ENCODE measurements around the gene GIPR. TPM values are rescaled to one million over a fixed set of nuclear protein-coding genes. Genes with fewer than 3 reads are reported as not detected.

Gene GIPR
- total RNA-seq, 1 donor from 2014 or later = not detected

DNA sequence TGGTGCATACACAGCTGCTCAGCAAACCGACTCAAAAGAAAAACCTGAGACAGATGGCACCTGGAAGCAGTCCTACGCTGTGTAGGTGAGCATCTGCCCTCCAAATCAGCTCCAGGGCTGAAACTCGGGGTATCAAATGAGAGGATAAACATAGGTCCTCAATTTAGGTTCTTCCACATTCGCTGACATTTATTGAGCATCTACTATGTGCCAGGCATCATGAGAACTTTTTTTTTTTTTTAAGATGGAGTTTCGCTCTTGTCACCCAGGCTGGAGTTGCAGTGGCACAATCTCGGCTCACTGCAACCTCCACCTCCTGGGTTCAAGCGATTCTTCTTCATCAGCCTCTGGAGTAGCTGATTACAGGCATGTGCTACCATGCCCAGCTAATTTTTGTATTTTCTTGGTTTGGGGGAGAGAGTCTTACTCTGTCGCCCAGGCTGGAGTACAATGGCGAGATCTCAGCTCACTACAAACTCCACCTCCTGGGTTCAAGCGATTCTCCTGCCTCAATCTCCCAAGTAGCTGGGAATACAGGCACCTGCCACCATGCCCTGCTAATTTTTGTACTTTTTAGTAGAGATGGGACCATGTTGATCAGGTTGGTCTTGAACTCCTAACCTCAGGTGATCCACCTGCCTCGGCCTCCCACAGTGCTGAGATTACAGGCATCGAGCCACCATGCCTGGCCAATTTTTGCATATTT, 37.8 kb downstream of the GIPR start:
- TF ChIP-seq EZH2phosphoT487 (IDR thresholded peaks at IDR 0.05) = no peak
- TF ChIP-seq, protein P1, sequence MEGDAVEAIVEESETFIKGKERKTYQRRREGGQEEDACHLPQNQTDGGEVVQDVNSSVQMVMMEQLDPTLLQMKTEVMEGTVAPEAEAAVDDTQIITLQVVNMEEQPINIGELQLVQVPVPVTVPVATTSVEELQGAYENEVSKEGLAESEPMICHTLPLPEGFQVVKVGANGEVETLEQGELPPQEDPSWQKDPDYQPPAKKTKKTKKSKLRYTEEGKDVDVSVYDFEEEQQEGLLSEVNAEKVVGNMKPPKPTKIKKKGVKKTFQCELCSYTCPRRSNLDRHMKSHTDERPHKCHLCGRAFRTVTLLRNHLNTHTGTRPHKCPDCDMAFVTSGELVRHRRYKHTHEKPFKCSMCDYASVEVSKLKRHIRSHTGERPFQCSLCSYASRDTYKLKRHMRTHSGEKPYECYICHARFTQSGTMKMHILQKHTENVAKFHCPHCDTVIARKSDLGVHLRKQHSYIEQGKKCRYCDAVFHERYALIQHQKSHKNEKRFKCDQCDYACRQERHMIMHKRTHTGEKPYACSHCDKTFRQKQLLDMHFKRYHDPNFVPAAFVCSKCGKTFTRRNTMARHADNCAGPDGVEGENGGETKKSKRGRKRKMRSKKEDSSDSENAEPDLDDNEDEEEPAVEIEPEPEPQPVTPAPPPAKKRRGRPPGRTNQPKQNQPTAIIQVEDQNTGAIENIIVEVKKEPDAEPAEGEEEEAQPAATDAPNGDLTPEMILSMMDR (IDR thresholded peaks at IDR 0.05) = no peak
- TF ChIP-seq EZH2 (IDR thresholded peaks at IDR 0.05) = no peak
- H2AFZ ChIP-seq (replicated peaks) = no peak overlapping the region

DNA sequence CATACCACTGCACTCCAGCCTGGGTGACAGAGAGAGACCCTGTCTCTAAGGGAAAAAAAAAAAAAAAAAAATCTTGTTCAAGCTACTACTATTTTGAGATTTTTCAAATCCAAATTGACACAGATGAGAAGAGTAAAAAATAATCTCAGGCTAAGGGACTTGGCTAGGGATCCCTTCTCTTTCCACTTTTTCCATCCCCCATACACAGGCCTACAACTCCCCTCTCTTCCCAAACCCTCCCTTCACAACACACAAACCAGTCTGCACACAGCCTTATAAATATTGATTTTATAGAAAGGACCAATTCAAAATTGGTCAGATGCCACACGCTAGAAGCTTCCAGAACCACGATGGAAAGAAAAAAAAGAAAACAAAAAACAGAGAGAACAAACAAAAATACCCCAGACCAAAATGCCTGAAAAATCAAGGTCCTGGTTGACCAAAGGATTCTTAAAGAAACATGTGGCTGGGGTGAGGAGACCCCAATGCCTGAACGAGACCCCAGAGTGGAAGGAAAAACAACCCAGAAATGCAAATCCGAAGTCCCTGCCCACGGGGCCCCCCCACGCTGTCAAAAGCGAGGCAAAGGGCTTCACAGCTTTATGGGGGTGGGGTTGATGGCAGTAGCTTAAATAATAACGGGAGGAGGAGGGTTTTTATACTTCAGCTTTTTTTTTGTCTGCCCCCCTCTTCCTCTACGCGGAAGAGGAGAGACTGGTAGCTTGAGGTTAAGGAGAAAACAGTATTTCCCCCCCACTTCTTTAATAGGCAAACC, 42.5 kb downstream of the GIPR start:
- H3K36me3 ChIP-seq = no peaks in the 10 kb centered on the region
- H3K4me3 Mint-ChIP-seq = peak overlapping the region; percentile 10
- no peak overlapping the region for H3K4me3 ChIP-seq
- H2AFZ ChIP-seq (replicated peaks) = no peak overlapping the region
- H3K27me3 Mint-ChIP-seq (ENCODE audit: insufficient read depth, low read depth) = peaks cover 2% of the 10 kb centered on the region
- no peak overlapping the region for H3K27ac ChIP-seq
- no peak for TF ChIP-seq EZH2 (IDR thresholded peaks at IDR 0.05)
- no peak for TF ChIP-seq EZH2phosphoT487 (IDR thresholded peaks at IDR 0.05)
- TF ChIP-seq, protein P1 (IDR thresholded peaks at IDR 0.05) = no peak
- H3K9me3 ChIP-seq (ENCODE audit: low read depth) = no peaks in the 10 kb centered on the region
- H3K4me1 Mint-ChIP-seq = peaks cover 23% of the 10 kb centered on the region
- peaks cover 10% of the 10 kb centered on the region for H3K36me3 Mint-ChIP-seq
- no peaks in the 10 kb centered on the region for H3K27me3 ChIP-seq
- H3K9me3 Mint-ChIP-seq = no peaks in the 10 kb centered on the region
- no peaks in the 10 kb centered on the region for H3K4me1 ChIP-seq
- H4K20me1 ChIP-seq (ENCODE audit: low read depth) = peaks cover 7% of the 10 kb centered on the region
- H3K27ac Mint-ChIP-seq = peak overlapping the region; percentile 70
- peaks cover 44% of the 10 kb centered on the region for H3K79me2 ChIP-seq (ENCODE audit: low read depth)
- H3F3A ChIP-seq (ENCODE audit: low read depth) = peaks cover 14% of the 10 kb centered on the region
- no peak overlapping the region for H3K4me2 ChIP-seq
- no peak for DNase-seq (ENCODE audit: low spot score)
- H3K9ac ChIP-seq = no peak overlapping the region

More for the DNA sequence above, 37.8 kb downstream of the GIPR start:
- Mint-ChIP-seq H3K27me3 (ENCODE audit: insufficient read depth, low read depth) (no peaks in the 10 kb centered on the region), H3K36me3 (peaks cover 15% of the 10 kb centered on the region), H3K4me1 (peaks cover 16% of the 10 kb centered on the region), H3K4me3 (no peak overlapping the region), H3K27ac (no peak overlapping the region), H3K9me3 (no peaks in the 10 kb centered on the region)
- no peaks in the 10 kb centered on the region for H3K9me3 ChIP-seq (ENCODE audit: low read depth)
- H3K27me3 ChIP-seq = no peaks in the 10 kb centered on the region
- H3K36me3 ChIP-seq = no peaks in the 10 kb centered on the region
- H3K4me3 ChIP-seq = no peak overlapping the region
- H4K20me1 ChIP-seq (ENCODE audit: low read depth) = no peaks in the 10 kb centered on the region
- no peak overlapping the region for H3K9ac ChIP-seq
- no peak for DNase-seq (ENCODE audit: low spot score)
- H3F3A ChIP-seq (ENCODE audit: low read depth) = peaks cover 14% of the 10 kb centered on the region
- no peak overlapping the region for H3K4me2 ChIP-seq
- H3K4me1 ChIP-seq = no peaks in the 10 kb centered on the region
- H3K79me2 ChIP-seq (ENCODE audit: low read depth) = peaks cover 7% of the 10 kb centered on the region
- H3K27ac ChIP-seq = no peak overlapping the region

DNA sequence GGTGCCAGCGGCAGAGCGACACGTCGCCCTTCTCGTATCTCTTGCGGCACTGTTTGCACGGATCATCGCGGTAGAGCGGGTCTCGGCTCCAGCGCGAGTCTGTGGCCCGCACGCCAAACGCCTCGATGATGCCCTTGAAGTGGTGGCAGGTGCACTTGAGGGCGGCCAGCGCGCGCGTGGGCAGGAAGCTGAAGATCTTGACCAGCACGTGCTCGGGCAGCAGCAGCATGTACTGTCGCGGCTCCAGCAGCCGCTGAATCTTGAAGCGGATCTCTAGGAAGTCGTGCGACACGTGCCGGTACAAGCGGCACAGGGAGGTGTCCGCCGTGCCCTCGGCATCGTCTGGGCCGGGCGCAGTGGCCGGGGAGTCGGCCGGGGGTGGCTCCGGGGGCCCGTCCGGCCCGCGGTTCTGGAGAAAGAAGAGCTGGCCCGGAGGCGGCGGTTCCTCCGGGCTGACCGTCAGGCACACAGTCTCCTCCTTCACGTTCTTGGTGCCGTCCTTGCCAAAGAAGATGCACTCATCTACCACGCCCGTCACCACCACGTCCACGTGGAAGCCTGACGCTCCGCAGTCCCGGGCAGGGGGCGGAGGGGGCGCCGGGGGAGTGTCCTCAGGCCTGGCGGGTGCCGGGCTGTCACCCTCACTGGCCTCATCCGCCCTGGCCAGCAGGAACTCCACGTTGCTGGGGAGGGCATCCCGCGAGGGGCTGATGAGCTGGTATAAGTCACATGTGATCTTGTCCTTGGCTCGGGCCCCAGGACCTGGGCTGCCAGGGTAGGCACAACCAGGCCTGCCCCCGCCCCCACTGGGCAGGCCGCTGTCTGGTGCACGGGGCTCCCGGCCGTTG, 44.1 kb downstream of the GIPR start:
- Histone ChIP-seq H3K4me2 (no peak overlapping the region), H3K79me2 (ENCODE audit: low read depth) (peaks cover 59% of the 10 kb centered on the region), H3K9me3 (ENCODE audit: low read depth) (no peaks in the 10 kb centered on the region), H3K27ac (no peak overlapping the region), H4K20me1 (ENCODE audit: low read depth) (peaks cover 7% of the 10 kb centered on the region), H3K4me1 (no peaks in the 10 kb centered on the region), H3K36me3 (no peaks in the 10 kb centered on the region), H3F3A (ENCODE audit: low read depth) (peaks cover 13% of the 10 kb centered on the region), H3K4me3 (no peak overlapping the region), H3K9ac (no peak overlapping the region), H2AFZ (replicated peaks) (no peak overlapping the region), H3K27me3 (no peaks in the 10 kb centered on the region)
- Mint-ChIP-seq H3K36me3 (peaks cover 10% of the 10 kb centered on the region), H3K4me1 (peaks cover 29% of the 10 kb centered on the region), H3K9me3 (no peaks in the 10 kb centered on the region), H3K27me3 (ENCODE audit: insufficient read depth, low read depth) (peaks cover 7% of the 10 kb centered on the region), H3K4me3 (peak overlapping the region; percentile 15), H3K27ac (no peak overlapping the region)
- TF ChIP-seq EZH2phosphoT487 (IDR thresholded peaks at IDR 0.05) = no peak
- no peak for TF ChIP-seq EZH2 (IDR thresholded peaks at IDR 0.05)
- TF ChIP-seq, protein P1 (IDR thresholded peaks at IDR 0.05) = no peak
- no peak for DNase-seq (ENCODE audit: low spot score)
